ENCODE results near the gene KIAA1217. TPM values are rescaled to one million over a fixed set of nuclear protein-coding genes. Genes with fewer than 3 reads are reported as not detected.

Gene KIAA1217
- total RNA-seq, 4 donors from 2014 or later = 34.8 to 66.8 (median 52.9) TPM

GRCh38 chr10:24415455-24416125 lies 206.7 kb downstream of the KIAA1217 start:
- no peak for TF ChIP-seq POLR2A (IDR thresholded peaks at IDR 0.05)
- no peak for TF ChIP-seq CTCF (IDR thresholded peaks at IDR 0.05)
- 26 to 43% methylated on average over 5 of the region's 5 CpGs for WGBS, 2 donors
- H3K4me3 ChIP-seq (ENCODE audit: low read depth, poor library complexity, severe bottlenecking) = no peak overlapping the region
- intact Hi-C loops (cut with DNase I; ENCODE audit: low total_unique reads) = no loop called here
- DNase-seq (ENCODE audit: low spot score in 2 of 2) = peak; percentile 86 to 96

- H3K4me3 ChIP-seq (ENCODE audit: low read depth, poor library complexity, severe bottlenecking) = no peak overlapping the region
- intact Hi-C loops (cut with DNase I; ENCODE audit: low total_unique reads) = no loop called here
- no peak for TF ChIP-seq POLR2A (IDR thresholded peaks at IDR 0.05)
- no peak for TF ChIP-seq CTCF (IDR thresholded peaks at IDR 0.05)
- 44 to 52% methylated on average over 4 of the region's 4 CpGs for WGBS, 2 donors
- DNase-seq (ENCODE audit: low spot score in 2 of 2) = no peak
Measured at GRCh38 chr10:24416248-24416647, 207.3 kb downstream of the KIAA1217 start.

GRCh38 chr10:24417053-24417452 lies 208.1 kb downstream of the KIAA1217 start:
- 74 to 78% methylated on average over 7 of the region's 7 CpGs for WGBS, 2 donors
- no peak overlapping the region for H3K4me3 ChIP-seq (ENCODE audit: low read depth, poor library complexity, severe bottlenecking)
- no peak for DNase-seq (ENCODE audit: low spot score in 2 of 2)
- intact Hi-C loops (cut with DNase I; ENCODE audit: low total_unique reads) = no loop called here
- TF ChIP-seq CTCF (IDR thresholded peaks at IDR 0.05) = no peak
- no peak for TF ChIP-seq POLR2A (IDR thresholded peaks at IDR 0.05)

- intact Hi-C loops (cut with DNase I; ENCODE audit: low total_unique reads) = no loop called here
- no peak for TF ChIP-seq POLR2A (IDR thresholded peaks at IDR 0.05)
- TF ChIP-seq CTCF (IDR thresholded peaks at IDR 0.05) = no peak
- WGBS, 2 donors = 83% methylated on average over 4 of the region's 4 CpGs
- DNase-seq (ENCODE audit: low spot score in 2 of 2) = no peak
- no peak overlapping the region for H3K4me3 ChIP-seq (ENCODE audit: low read depth, poor library complexity, severe bottlenecking)
Measured at GRCh38 chr10:24418532-24418931, 209.6 kb downstream of the KIAA1217 start.

- 78 to 89% methylated on average over 3 of the region's 3 CpGs for WGBS, 2 donors
- DNase-seq (ENCODE audit: low spot score in 2 of 2) = no peak
Measured at GRCh38 chr10:24419066-24419465, 210.1 kb downstream of the KIAA1217 start.

More at GRCh38 chr10:24419066-24419465, 210.1 kb downstream of the KIAA1217 start:
- no peak overlapping the region for H3K4me3 ChIP-seq (ENCODE audit: low read depth, poor library complexity, severe bottlenecking)
- no peak for TF ChIP-seq POLR2A (IDR thresholded peaks at IDR 0.05)
- no peak for TF ChIP-seq CTCF (IDR thresholded peaks at IDR 0.05)
- intact Hi-C loops (cut with DNase I; ENCODE audit: low total_unique reads) = no loop called here

Data from lower leg skin (tissue), 4 donors.